G401.6 (cell line): ENCODE data around the gene SV2B.
A peak's percentile ranks its signal among the peaks of the same experiment; 100 is the strongest.

Source experiments
- FAIRE-seq: peaks from 2 replicates; lab custom pipeline; 2012; peaks lifted over from hg19 to GRCh38; lab: Jason Lieb, UNC

Gene SV2B

GRCh38 chr15:91141097-91141496 lies 41.0 kb downstream of the SV2B start:
- FAIRE-seq: no peak

- no peak for FAIRE-seq
Observed at GRCh38 chr15:91142106-91142744, 42.2 kb downstream of the SV2B start.

GRCh38 chr15:91142946-91143345 lies 42.9 kb downstream of the SV2B start:
- no peak for FAIRE-seq

- no peak for FAIRE-seq
Observed at GRCh38 chr15:91146728-91147127, 46.7 kb downstream of the SV2B start.

GRCh38 chr15:91148243-91148642 lies 48.2 kb downstream of the SV2B start:
- no peak for FAIRE-seq

GRCh38 chr15:91150502-91151160 lies 50.6 kb downstream of the SV2B start:
- no peak for FAIRE-seq

- FAIRE-seq: no peak
Observed at GRCh38 chr15:91151781-91152563, 51.9 kb downstream of the SV2B start.

- no peak for FAIRE-seq
Observed at GRCh38 chr15:91152896-91153581, 53.0 kb downstream of the SV2B start.

GRCh38 chr15:91153954-91154353 lies 53.9 kb downstream of the SV2B start:
- FAIRE-seq: peak; percentile 72

- FAIRE-seq: no peak
Observed at GRCh38 chr15:91156175-91156726, 56.2 kb downstream of the SV2B start.

- no peak for FAIRE-seq
Observed at GRCh38 chr15:91158415-91159394, 58.6 kb downstream of the SV2B start.

GRCh38 chr15:91165850-91166249 lies 65.8 kb downstream of the SV2B start:
- no peak for FAIRE-seq

- FAIRE-seq: no peak
Observed at GRCh38 chr15:91168457-91168856, 68.4 kb downstream of the SV2B start.

GRCh38 chr15:91171334-91171733 lies 71.3 kb downstream of the SV2B start:
- FAIRE-seq: no peak

GRCh38 chr15:91182101-91182500 lies 82.0 kb downstream of the SV2B start:
- FAIRE-seq: no peak

GRCh38 chr15:91183596-91183995 lies 83.5 kb downstream of the SV2B start:
- no peak for FAIRE-seq

- FAIRE-seq: no peak
Observed at GRCh38 chr15:91184441-91184840, 84.4 kb downstream of the SV2B start.

GRCh38 chr15:91186904-91187656 lies 87.0 kb downstream of the SV2B start:
- FAIRE-seq: no peak

- no peak for FAIRE-seq
Observed at GRCh38 chr15:91192285-91192684, 92.2 kb downstream of the SV2B start.

GRCh38 chr15:91192690-91193377 lies 92.8 kb downstream of the SV2B start:
- no peak for FAIRE-seq
